Osteocyte (in vitro differentiated cells): ENCODE results near the gene NEXN. TPM values are rescaled to one million over a fixed set of nuclear protein-coding genes. Genes with fewer than 3 reads are reported as not detected.

Source experiments
- DNase-seq: peaks from one replicate; pipeline ENCODE4 v3.0.0; 2021; ENCODE audit warnings: mixed read lengths; ENCODE audit not compliant: unreplicated experiment; ENCODE audit errors: extremely low spot score
- H3K27ac Mint-ChIP-seq: one replicate; pipeline ENCODE4 v1.8.0; 2021; ENCODE audit warnings: mild to moderate bottlenecking, mixed read lengths; ENCODE audit not compliant: unreplicated experiment
- H3K27me3 Mint-ChIP-seq: one replicate; pipeline ENCODE4 v1.8.0; 2021; ENCODE audit warnings: mixed read lengths; ENCODE audit not compliant: unreplicated experiment
- H3K36me3 Mint-ChIP-seq: one replicate; pipeline ENCODE4 v1.8.0; 2021; ENCODE audit warnings: mixed read lengths; ENCODE audit not compliant: unreplicated experiment
- H3K4me1 Mint-ChIP-seq: one replicate; pipeline ENCODE4 v1.8.0; 2021; ENCODE audit warnings: mixed read lengths; ENCODE audit not compliant: unreplicated experiment
- H3K4me3 Mint-ChIP-seq: one replicate; pipeline ENCODE4 v1.8.0; 2021; ENCODE audit warnings: mild to moderate bottlenecking, moderate library complexity, mixed read lengths; ENCODE audit not compliant: unreplicated experiment
- H3K9me3 Mint-ChIP-seq: one replicate; pipeline ENCODE4 v1.8.0; 2021; ENCODE audit warnings: mixed read lengths; ENCODE audit not compliant: unreplicated experiment
- CTCF ChIP-seq: fragments of 200-600 bp; sonication (generic); IDR thresholded peaks from 2 replicates; pipeline ENCODE4 v1.5.0; 2021; ENCODE audit warnings: antibody characterized with exemption, mild to moderate bottlenecking, moderate library complexity
- total RNA-seq: library from RNA; stranded (reverse); gene quantifications from 2 replicates; pipeline ENCODE4 v1.2.1, GENCODE V29; 2021

The NEXN gene
- total RNA-seq, 1 donor from 2014 or later = 19.3 TPM

GRCh38 chr1:77950873-77951272 lies 62.4 kb downstream of the NEXN start:
- no peaks in the 10 kb centered on the region for H3K9me3 Mint-ChIP-seq
- H3K36me3 Mint-ChIP-seq = peaks cover 48% of the 10 kb centered on the region
- H3K27ac Mint-ChIP-seq = no peak overlapping the region
- H3K4me3 Mint-ChIP-seq = no peak overlapping the region
- TF ChIP-seq CTCF = no peak
- no peaks in the 10 kb centered on the region for H3K27me3 Mint-ChIP-seq
- peaks cover 23% of the 10 kb centered on the region for H3K4me1 Mint-ChIP-seq
- DNase-seq = no peak

- H3K4me1 Mint-ChIP-seq = peaks cover 23% of the 10 kb centered on the region
- H3K27me3 Mint-ChIP-seq = no peaks in the 10 kb centered on the region
- TF ChIP-seq CTCF = no peak
- no peak overlapping the region for H3K27ac Mint-ChIP-seq
- no peak for DNase-seq
- H3K4me3 Mint-ChIP-seq = no peak overlapping the region
- H3K36me3 Mint-ChIP-seq = peaks cover 48% of the 10 kb centered on the region
- H3K9me3 Mint-ChIP-seq = no peaks in the 10 kb centered on the region
Measured at GRCh38 chr1:77951328-77951727, 62.9 kb downstream of the NEXN start.

GRCh38 chr1:77953907-77954306 lies 65.5 kb downstream of the NEXN start:
- no peak for TF ChIP-seq CTCF
- Mint-ChIP-seq H3K36me3 (peaks cover 43% of the 10 kb centered on the region), H3K27me3 (no peaks in the 10 kb centered on the region), H3K4me1 (peaks cover 16% of the 10 kb centered on the region), H3K4me3 (no peak overlapping the region), H3K9me3 (no peaks in the 10 kb centered on the region), H3K27ac (no peak overlapping the region)
- DNase-seq = no peak

GRCh38 chr1:77954521-77954920 lies 66.1 kb downstream of the NEXN start:
- H3K4me1 Mint-ChIP-seq = peaks cover 12% of the 10 kb centered on the region
- H3K27me3 Mint-ChIP-seq = no peaks in the 10 kb centered on the region
- H3K36me3 Mint-ChIP-seq = peaks cover 45% of the 10 kb centered on the region
- no peak for DNase-seq
- H3K4me3 Mint-ChIP-seq = no peak overlapping the region
- H3K27ac Mint-ChIP-seq = no peak overlapping the region
- TF ChIP-seq CTCF = no peak
- no peaks in the 10 kb centered on the region for H3K9me3 Mint-ChIP-seq

GRCh38 chr1:77955709-77956108 lies 67.3 kb downstream of the NEXN start:
- no peaks in the 10 kb centered on the region for H3K9me3 Mint-ChIP-seq
- no peak for TF ChIP-seq CTCF

More at GRCh38 chr1:77955709-77956108, 67.3 kb downstream of the NEXN start:
- no peaks in the 10 kb centered on the region for H3K27me3 Mint-ChIP-seq
- H3K4me3 Mint-ChIP-seq = no peak overlapping the region
- no peak overlapping the region for H3K27ac Mint-ChIP-seq
- H3K36me3 Mint-ChIP-seq = peaks cover 56% of the 10 kb centered on the region
- H3K4me1 Mint-ChIP-seq = peaks cover 10% of the 10 kb centered on the region
- DNase-seq = no peak
